ENCODE data around the gene KCTD1. TPM values are rescaled to one million over a fixed set of nuclear protein-coding genes. Genes with fewer than 3 reads are reported as not detected.

KCTD1 gene
- polyA plus RNA-seq, 6 donors from 2014 or later = not detected

DNA sequence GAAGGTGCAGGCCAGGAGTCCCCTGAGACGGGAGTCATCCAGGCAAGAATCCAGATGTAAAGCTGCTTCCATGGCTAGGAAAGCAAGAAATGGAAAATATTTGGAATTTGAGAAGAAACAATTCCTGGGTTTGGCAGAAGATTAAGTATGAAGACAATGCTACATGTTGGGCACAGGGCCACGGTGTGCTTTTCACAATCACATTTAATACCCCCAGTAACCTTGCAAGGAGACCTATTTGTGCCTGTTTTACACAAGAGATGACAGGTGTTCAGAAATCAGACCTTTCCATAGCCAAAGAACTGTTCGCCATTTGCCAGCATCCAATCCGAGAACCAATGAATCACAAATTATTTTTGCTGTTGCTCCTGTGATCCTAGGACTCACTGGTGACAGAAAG lies 50.5 kb downstream of the KCTD1 start:
- no peak overlapping the region for H3K27ac Mint-ChIP-seq
- H3K9me3 Mint-ChIP-seq = peaks cover 0 to under 1% (median 0%) of the 10 kb centered on the region in 7 donors
- H3K36me3 Mint-ChIP-seq = no peaks in the 10 kb centered on the region
- DNase-seq = no peak
- no peak overlapping the region for H3K4me3 Mint-ChIP-seq
- no peaks in the 10 kb centered on the region for H3K27me3 Mint-ChIP-seq
- no peak for ATAC-seq (ENCODE audit: low read depth in 2 of 2)
- H3K4me1 Mint-ChIP-seq = no peaks in the 10 kb centered on the region

DNA sequence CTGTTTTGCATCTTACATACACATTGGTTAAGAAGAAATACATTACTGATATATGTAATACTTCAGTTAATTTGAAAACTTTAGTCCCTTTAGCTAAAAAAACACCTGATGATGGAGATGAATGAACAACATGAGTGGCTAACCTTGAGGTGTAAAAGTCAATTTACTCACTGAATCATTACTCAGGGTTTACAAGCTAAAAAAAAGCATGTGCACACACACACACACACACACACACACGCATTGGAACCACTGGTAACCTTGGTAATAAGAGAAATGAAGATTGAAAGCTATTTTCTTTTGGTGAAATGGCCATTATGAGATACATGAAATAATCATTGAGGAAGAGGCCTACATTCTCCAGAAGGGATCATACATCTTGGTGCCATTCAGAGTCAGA lies 51.8 kb downstream of the KCTD1 start:
- H3K9me3 Mint-ChIP-seq = peaks cover 0 to 2% (median 0%) of the 10 kb centered on the region in 7 donors
- H3K4me3 Mint-ChIP-seq = no peak overlapping the region
- no peaks in the 10 kb centered on the region for H3K36me3 Mint-ChIP-seq
- ATAC-seq (ENCODE audit: low read depth in 2 of 2) = no peak
- no peak for DNase-seq
- no peak overlapping the region for H3K27ac Mint-ChIP-seq
- no peaks in the 10 kb centered on the region for H3K27me3 Mint-ChIP-seq
- no peaks in the 10 kb centered on the region for H3K4me1 Mint-ChIP-seq

DNA sequence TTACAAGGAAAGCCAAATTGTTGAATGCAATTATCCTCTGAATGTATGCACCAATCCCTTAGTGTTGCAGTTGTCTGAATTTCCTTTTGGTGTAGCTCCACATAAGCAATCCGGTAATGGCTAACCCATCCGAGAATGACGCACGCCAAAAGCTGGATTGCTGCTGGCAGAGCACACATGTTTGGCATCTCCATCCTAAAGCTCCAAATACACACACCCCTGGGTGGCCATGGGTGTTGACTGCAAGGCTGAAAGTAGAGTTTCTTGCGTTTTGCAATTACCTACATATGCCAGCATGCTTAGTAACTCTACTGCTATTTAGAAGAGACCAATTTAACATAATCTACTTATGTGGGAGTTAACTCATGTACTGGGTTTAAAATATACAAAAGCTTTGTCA lies 53.1 kb downstream of the KCTD1 start:
- H3K4me3 Mint-ChIP-seq = no peak overlapping the region
- no peaks in the 10 kb centered on the region for H3K4me1 Mint-ChIP-seq
- ATAC-seq (ENCODE audit: low read depth in 2 of 2) (no peak), DNase-seq (no peak)
- H3K9me3 Mint-ChIP-seq = peaks cover 0 to 2% (median 0%) of the 10 kb centered on the region in 7 donors
- no peak overlapping the region for H3K27ac Mint-ChIP-seq
- H3K27me3 Mint-ChIP-seq = no peaks in the 10 kb centered on the region
- no peaks in the 10 kb centered on the region for H3K36me3 Mint-ChIP-seq

DNA sequence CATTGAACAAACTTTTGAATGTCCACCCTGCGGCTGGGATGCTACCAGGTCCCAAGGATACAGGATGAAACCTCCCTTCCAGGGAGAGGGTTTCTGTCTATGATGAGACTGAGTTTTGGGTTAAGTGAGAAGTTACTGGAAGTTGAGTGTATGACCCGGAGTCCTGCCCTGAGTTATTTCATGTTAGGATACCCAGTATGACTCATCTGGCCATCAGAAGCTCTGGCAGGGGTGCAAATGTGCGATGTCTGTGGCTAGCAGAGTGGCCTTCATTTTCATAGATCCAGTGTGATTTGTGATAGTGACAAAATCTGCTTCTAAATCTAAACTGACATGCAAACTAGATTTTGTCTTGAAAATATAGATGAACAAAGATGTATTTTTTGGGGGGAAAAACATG lies 55.3 kb downstream of the KCTD1 start:
- Mint-ChIP-seq H3K4me3 (no peak overlapping the region), H3K27me3 (no peaks in the 10 kb centered on the region), H3K27ac (no peak overlapping the region), H3K4me1 (no peaks in the 10 kb centered on the region), H3K36me3 (no peaks in the 10 kb centered on the region), H3K9me3 (peaks cover 0 to 2% (median 0%) of the 10 kb centered on the region in 7 donors)
- ATAC-seq (ENCODE audit: low read depth in 2 of 2) (no peak), DNase-seq (no peak)

DNA sequence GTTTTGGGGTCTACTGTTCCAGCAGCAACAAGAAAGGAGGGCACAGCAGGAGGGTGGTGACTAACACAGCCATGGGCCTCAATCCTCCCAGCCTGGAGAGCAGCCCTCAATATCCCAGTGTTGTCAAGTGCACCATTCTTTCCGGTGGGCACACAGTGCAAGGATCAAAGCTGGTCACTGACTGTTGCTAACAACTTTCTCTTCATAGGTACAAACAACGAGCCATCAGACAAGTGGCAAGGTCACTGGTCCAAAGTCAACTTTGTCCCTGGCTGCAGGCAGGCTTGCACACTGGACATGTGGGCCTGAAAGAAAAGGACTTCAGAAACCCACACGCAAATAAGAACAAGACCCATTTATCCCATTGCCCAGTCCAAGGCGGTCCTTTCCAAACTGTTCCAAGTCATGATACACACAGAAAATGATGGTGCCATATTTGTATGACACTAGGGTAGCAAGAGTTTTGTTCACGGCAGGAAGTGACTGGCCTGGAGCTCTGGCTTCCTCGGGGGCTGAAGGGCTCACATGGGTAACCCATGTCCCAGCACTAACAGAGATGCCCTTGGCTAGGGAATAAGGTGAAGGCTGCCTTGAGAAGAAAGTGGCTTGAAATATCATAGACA lies 57.0 kb downstream of the KCTD1 start:
- ATAC-seq (ENCODE audit: low read depth in 2 of 2) (no peak), DNase-seq (no peak)
- H3K36me3 Mint-ChIP-seq = peaks cover 0 to 3% of the 10 kb centered on the region in 2 donors
- no peaks in the 10 kb centered on the region for H3K4me1 Mint-ChIP-seq
- H3K27me3 Mint-ChIP-seq = no peaks in the 10 kb centered on the region
- peaks cover 0 to 2% (median 0%) of the 10 kb centered on the region in 7 donors for H3K9me3 Mint-ChIP-seq
- H3K27ac Mint-ChIP-seq = no peak overlapping the region
- H3K4me3 Mint-ChIP-seq = no peak overlapping the region

DNA sequence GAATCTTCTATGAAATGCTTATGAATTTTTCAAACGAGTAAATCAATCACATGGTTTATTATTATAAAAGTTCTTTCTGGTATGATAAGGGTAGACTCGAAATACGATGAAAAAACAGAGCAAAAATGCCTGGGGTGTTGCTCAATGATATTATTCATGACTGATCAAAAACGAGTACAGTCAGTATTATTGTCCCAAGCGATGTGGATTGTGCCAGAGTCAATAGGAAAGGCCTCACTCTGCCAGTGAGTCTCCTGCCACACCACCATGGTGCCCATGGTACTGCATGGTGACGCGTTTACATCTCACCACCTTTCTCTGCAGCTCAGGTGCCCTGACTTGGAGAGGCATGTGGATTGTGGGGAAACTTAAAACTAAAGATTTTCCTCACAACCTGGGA lies 58.5 kb downstream of the KCTD1 start:
- DNase-seq (no peak), ATAC-seq (ENCODE audit: low read depth in 2 of 2) (no peak)
- H3K27me3 Mint-ChIP-seq = no peaks in the 10 kb centered on the region
- no peaks in the 10 kb centered on the region for H3K4me1 Mint-ChIP-seq
- peaks cover 0 to 2% (median 0%) of the 10 kb centered on the region in 7 donors for H3K9me3 Mint-ChIP-seq
- H3K27ac Mint-ChIP-seq = no peak overlapping the region
- H3K4me3 Mint-ChIP-seq = no peak overlapping the region
- H3K36me3 Mint-ChIP-seq = peaks cover 0 to 4% of the 10 kb centered on the region in 2 donors

DNA sequence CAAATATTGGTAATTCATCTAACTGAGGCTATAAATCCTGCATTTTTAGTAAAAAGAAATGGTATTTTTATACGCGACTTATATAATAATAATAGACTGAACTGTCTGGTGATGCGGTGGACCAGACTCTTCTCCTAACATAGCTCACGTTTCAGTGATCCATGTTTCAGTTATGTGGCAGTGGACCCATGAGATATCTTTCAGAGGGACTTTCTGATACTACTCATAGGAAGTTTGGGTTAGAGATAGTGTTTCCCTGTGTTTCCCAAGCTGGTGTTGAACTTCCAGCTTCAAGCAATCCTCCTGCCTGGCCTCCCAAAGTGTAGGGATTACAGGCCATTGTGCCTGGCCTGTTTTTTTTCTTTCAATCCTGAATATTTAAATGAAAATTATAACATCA lies 59.2 kb downstream of the KCTD1 start:
- DNase-seq = no peak
- no peak for ATAC-seq (ENCODE audit: low read depth in 2 of 2)
- H3K4me1 Mint-ChIP-seq = no peaks in the 10 kb centered on the region
- peaks cover 0 to 4% of the 10 kb centered on the region in 2 donors for H3K36me3 Mint-ChIP-seq
- H3K9me3 Mint-ChIP-seq = peaks cover 0 to 2% (median 0%) of the 10 kb centered on the region in 7 donors
- H3K27me3 Mint-ChIP-seq = no peaks in the 10 kb centered on the region
- H3K27ac Mint-ChIP-seq = no peak overlapping the region
- H3K4me3 Mint-ChIP-seq = no peak overlapping the region

DNA sequence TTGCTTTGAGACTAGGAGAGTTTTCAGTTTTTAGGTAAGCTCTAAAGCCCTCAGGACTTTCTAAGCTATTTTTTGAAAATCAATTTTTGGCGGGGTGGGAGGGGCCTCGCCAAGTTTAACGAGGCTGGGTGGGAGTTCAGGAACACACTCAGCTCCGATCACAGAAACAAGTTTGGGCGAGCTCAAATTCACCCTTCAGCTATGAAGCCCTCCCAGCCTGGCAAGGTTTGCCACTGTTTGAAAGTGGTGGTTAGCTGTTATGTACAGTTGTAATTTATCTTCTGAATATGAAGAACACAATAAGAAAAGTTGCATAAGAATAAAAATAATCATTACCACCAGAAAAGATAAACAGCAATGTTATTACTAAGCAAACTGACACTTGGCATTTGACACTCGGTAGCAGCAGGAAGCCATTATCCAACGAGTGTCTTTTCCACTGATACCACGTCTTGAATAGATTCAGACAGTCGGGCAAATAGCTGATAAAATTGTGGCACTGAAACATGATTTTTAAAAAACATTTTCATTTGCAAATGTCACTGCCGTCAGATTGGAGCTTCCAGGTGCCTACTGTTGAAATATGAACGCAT lies 59.8 kb downstream of the KCTD1 start:
- H3K36me3 Mint-ChIP-seq = peaks cover 0 to 4% of the 10 kb centered on the region in 2 donors
- H3K4me3 Mint-ChIP-seq = no peak overlapping the region

DNA sequence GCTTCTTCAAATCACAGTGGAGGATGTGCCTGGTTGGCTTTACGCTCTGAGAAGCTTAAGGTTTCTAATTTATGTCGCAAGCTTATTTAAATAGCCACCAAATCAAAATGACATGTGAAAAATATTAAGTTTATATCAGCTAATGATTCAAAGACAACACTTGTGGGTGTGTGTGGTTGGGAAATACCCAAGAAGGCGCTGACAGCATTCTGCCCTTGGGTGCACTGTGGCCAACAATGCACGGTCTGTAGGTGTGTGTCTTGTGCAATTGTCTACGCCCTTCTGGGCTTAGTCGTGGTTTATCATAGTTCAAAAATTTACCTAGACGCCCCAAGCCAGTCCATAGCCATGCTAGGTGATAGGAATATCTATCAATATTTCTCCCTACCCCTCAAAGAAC lies 60.9 kb downstream of the KCTD1 start:
- H3K9me3 Mint-ChIP-seq = no peaks in the 10 kb centered on the region
- no peak overlapping the region for H3K4me3 Mint-ChIP-seq
- no peak for ATAC-seq (ENCODE audit: low read depth in 2 of 2)
- no peaks in the 10 kb centered on the region for H3K4me1 Mint-ChIP-seq
- no peaks in the 10 kb centered on the region for H3K27me3 Mint-ChIP-seq
- peaks cover 0 to 4% of the 10 kb centered on the region in 2 donors for H3K36me3 Mint-ChIP-seq
- no peak for DNase-seq
- H3K27ac Mint-ChIP-seq = no peak overlapping the region

More for the DNA sequence above, 59.8 kb downstream of the KCTD1 start:
- Mint-ChIP-seq H3K9me3 (peaks cover 0 to 2% (median 0%) of the 10 kb centered on the region in 7 donors), H3K27me3 (no peaks in the 10 kb centered on the region), H3K27ac (no peak overlapping the region), H3K4me1 (no peaks in the 10 kb centered on the region)
- ATAC-seq (ENCODE audit: low read depth in 2 of 2) = no peak
- DNase-seq = no peak

DNA sequence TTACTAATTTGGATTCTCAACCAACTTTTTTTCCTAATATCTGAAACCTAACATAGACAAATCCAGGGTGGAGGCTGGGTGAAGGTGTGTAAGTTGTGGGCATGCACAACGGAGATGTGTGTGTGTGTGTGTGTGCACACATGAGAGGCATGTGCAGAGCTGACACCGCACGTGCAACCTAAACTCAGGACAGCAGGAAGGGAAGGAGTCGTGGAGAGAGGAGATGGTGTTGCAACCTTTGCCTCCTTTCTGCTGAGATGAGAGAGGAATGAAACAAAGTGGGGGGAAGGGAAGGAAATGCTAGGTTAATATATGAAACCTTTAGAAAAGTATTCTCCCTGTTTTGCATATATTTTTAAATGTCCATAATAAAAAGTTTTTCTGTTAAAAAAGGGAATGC lies 64.7 kb downstream of the KCTD1 start:
- no peak for DNase-seq
- peaks cover 0 to 4% of the 10 kb centered on the region in 2 donors for H3K36me3 Mint-ChIP-seq
- H3K9me3 Mint-ChIP-seq = no peaks in the 10 kb centered on the region
- H3K4me3 Mint-ChIP-seq = no peak overlapping the region
- H3K27ac Mint-ChIP-seq = no peak overlapping the region
- H3K4me1 Mint-ChIP-seq = peaks cover 0 to 5% (median 0%) of the 10 kb centered on the region in 3 donors
- H3K27me3 Mint-ChIP-seq = no peaks in the 10 kb centered on the region
- no peak for ATAC-seq (ENCODE audit: low read depth in 2 of 2)

DNA sequence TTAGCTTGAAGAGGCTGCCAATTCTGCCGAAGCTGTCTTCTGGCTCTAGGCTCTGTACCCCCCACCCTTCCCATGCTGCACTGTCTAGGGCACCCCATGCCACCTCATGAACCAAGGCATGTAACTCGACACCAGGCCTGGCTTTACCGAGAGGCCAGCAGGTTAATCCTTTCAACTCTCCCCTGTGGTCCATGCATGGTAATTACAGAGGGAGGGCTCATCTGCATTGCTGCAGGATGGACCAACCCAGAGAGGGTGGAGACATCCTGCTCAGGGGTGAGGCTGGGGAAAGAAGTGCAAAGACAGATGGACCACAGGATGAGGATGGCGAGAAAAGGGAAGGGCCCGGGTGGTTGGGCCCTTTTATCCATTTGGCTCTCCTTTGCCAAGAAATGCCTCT lies 65.8 kb downstream of the KCTD1 start:
- ATAC-seq (ENCODE audit: low read depth in 2 of 2) = no peak
- Mint-ChIP-seq H3K9me3 (no peaks in the 10 kb centered on the region), H3K27me3 (no peaks in the 10 kb centered on the region), H3K27ac (no peak overlapping the region), H3K4me3 (no peak overlapping the region), H3K4me1 (peaks cover 0 to 5% (median 0%) of the 10 kb centered on the region in 3 donors), H3K36me3 (peaks cover 0 to 4% of the 10 kb centered on the region in 2 donors)
- no peak for DNase-seq

DNA sequence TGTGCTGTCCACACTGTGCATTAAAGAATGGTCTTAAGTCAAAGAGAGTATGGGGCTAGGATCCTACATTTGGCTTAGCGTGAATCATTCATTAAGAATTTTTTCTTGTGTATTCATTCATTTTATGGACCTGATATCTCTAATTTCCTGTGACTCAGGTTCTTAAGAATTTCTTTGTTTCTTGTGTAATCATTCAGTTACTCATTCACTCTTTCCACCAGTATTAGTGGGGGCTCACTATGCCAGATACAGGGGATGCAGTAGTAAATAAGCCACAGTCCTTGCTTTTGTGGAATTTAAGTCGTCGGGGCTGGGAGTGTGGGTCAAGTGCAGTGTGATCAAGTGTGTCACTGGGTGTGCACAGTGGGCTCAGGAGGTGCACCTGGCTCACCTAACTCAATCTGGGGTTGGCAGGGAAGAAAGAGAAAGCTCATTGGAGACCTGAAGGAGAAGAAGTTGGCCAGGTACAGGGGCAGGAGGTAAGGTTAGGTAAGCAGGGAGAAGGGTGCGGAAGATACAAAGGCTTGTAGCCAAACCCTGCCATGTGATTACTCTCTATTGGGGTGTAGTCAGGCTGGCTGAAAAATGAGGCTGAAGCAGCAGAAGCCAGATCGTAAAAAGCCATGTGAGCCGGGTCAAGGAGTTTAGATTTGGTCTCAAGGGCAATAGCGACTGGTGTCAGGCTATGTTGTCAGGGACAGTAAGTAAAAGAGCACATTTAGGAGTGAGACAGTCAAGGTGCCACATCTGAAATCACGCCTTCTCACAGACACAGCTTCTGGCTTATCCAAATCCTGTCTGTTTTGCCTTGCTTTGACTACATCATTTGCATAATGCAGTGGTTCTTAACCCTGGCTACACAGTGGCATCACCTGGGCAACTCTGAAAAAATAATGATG lies 67.2 kb downstream of the KCTD1 start:
- H3K9me3 Mint-ChIP-seq = no peaks in the 10 kb centered on the region
- peak overlapping the region in 1 of 6 donors; percentile 18 for H3K27ac Mint-ChIP-seq
- no peaks in the 10 kb centered on the region for H3K27me3 Mint-ChIP-seq
- ATAC-seq (ENCODE audit: low read depth in 2 of 2) (no peak), DNase-seq (no peak)
- H3K36me3 Mint-ChIP-seq = no peaks in the 10 kb centered on the region
- peaks cover 0 to 5% (median 0%) of the 10 kb centered on the region in 3 donors for H3K4me1 Mint-ChIP-seq
- H3K4me3 Mint-ChIP-seq = no peak overlapping the region

DNA sequence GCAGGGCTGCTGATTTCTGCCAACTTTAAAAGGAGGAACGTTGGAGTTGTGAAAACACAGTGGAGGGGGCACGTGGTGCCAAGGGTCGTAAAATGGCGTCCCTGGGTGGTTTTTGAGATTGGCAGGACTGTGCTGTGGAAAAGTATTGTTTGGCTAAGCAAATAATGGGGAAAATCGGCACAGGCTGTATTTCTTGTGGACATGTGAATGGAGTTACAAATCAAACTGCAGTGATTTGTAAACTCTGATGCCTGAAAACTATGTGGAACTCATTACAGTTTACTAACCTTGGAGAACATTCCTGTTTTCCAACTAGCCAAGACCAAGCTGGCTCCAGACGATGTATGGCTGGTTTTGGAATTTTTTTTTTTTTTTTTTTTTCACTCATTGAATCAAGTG lies 68.7 kb downstream of the KCTD1 start:
- H3K27me3 Mint-ChIP-seq = no peaks in the 10 kb centered on the region

More for the DNA sequence above, 68.7 kb downstream of the KCTD1 start:
- no peak overlapping the region for H3K4me3 Mint-ChIP-seq
- H3K9me3 Mint-ChIP-seq = no peaks in the 10 kb centered on the region
- no peak for ATAC-seq (ENCODE audit: low read depth in 2 of 2)
- no peaks in the 10 kb centered on the region for H3K36me3 Mint-ChIP-seq
- H3K27ac Mint-ChIP-seq = no peak overlapping the region
- DNase-seq = no peak
- H3K4me1 Mint-ChIP-seq = peaks cover 0 to 5% (median 0%) of the 10 kb centered on the region in 3 donors
